ENCODE results near the gene VPS13D.
"Not testable (repeated sequence)": the region's sequence is repeated elsewhere in the genome, so short reads cannot be mapped to it uniquely, and the experiment has no call there.

VPS13D gene

GRCh38 chr1:12538536-12538935, 308.7 kb downstream of the VPS13D start:
- not testable (repeated sequence) for H3K9me3 ChIP-seq (ENCODE audit: control insufficient read depth, low read length); H3K27ac ChIP-seq (ENCODE audit: insufficient read depth, low read depth, low read length, poor library complexity, severe bottlenecking); H3K4me3 ChIP-seq (ENCODE audit: insufficient read depth, low read depth, low read length); H3K36me3 ChIP-seq (ENCODE audit: control insufficient read depth, insufficient read depth, low read length); H3K27me3 ChIP-seq (ENCODE audit: control insufficient read depth, insufficient read depth, low read length, poor library complexity, severe bottlenecking)
- H3K4me1 ChIP-seq (ENCODE audit: control insufficient read depth, insufficient read depth, low read length): peaks cover 32% of the 10 kb centered on the region
- 87 to 89% methylated on average over 2 of the region's 3 CpGs for WGBS, 2 experiments

GRCh38 chr1:12539320-12539704, 309.5 kb downstream of the VPS13D start:
- no peaks in the 10 kb centered on the region for H3K36me3 ChIP-seq (ENCODE audit: control insufficient read depth, insufficient read depth, low read length)
- H3K4me3 ChIP-seq (ENCODE audit: insufficient read depth, low read depth, low read length): no peak overlapping the region
- no peaks in the 10 kb centered on the region for H3K27me3 ChIP-seq (ENCODE audit: control insufficient read depth, insufficient read depth, low read length, poor library complexity, severe bottlenecking)
- 91 to 93% methylated on average over 2 of the region's 2 CpGs for WGBS, 2 experiments
- H3K4me1 ChIP-seq (ENCODE audit: control insufficient read depth, insufficient read depth, low read length): peaks cover 32% of the 10 kb centered on the region
- no peak overlapping the region for H3K27ac ChIP-seq (ENCODE audit: insufficient read depth, low read depth, low read length, poor library complexity, severe bottlenecking)
- no peaks in the 10 kb centered on the region for H3K9me3 ChIP-seq (ENCODE audit: control insufficient read depth, low read length)

GRCh38 chr1:12539705-12540579, 310.1 kb downstream of the VPS13D start:
- H3K9me3 ChIP-seq (ENCODE audit: control insufficient read depth, low read length): no peaks in the 10 kb centered on the region
- 17 to 19% methylated on average over 34 of the region's 34 CpGs for WGBS, 2 experiments
- no peaks in the 10 kb centered on the region for H3K36me3 ChIP-seq (ENCODE audit: control insufficient read depth, insufficient read depth, low read length)
- H3K27ac ChIP-seq (ENCODE audit: insufficient read depth, low read depth, low read length, poor library complexity, severe bottlenecking): no peak overlapping the region
- H3K27me3 ChIP-seq (ENCODE audit: control insufficient read depth, insufficient read depth, low read length, poor library complexity, severe bottlenecking): no peaks in the 10 kb centered on the region
- peaks cover 32% of the 10 kb centered on the region for H3K4me1 ChIP-seq (ENCODE audit: control insufficient read depth, insufficient read depth, low read length)
- H3K4me3 ChIP-seq (ENCODE audit: insufficient read depth, low read depth, low read length): no peak overlapping the region

GRCh38 chr1:12540580-12541273, 310.9 kb downstream of the VPS13D start:
- H3K27ac ChIP-seq (ENCODE audit: insufficient read depth, low read depth, low read length, poor library complexity, severe bottlenecking): no peak overlapping the region
- no peaks in the 10 kb centered on the region for H3K9me3 ChIP-seq (ENCODE audit: control insufficient read depth, low read length)
- no peaks in the 10 kb centered on the region for H3K27me3 ChIP-seq (ENCODE audit: control insufficient read depth, insufficient read depth, low read length, poor library complexity, severe bottlenecking)
- no peak overlapping the region for H3K4me3 ChIP-seq (ENCODE audit: insufficient read depth, low read depth, low read length)
- peaks cover 32% of the 10 kb centered on the region for H3K4me1 ChIP-seq (ENCODE audit: control insufficient read depth, insufficient read depth, low read length)
- 62 to 64% methylated on average over 17 of the region's 17 CpGs for WGBS, 2 experiments
- no peaks in the 10 kb centered on the region for H3K36me3 ChIP-seq (ENCODE audit: control insufficient read depth, insufficient read depth, low read length)

GRCh38 chr1:12541274-12542137, 311.7 kb downstream of the VPS13D start:
- H3K9me3 ChIP-seq (ENCODE audit: control insufficient read depth, low read length): no peaks in the 10 kb centered on the region
- no peaks in the 10 kb centered on the region for H3K36me3 ChIP-seq (ENCODE audit: control insufficient read depth, insufficient read depth, low read length)
- 54 to 57% methylated on average over 17 of the region's 17 CpGs for WGBS, 2 experiments
- H3K4me3 ChIP-seq (ENCODE audit: insufficient read depth, low read depth, low read length): no peak overlapping the region
- H3K27ac ChIP-seq (ENCODE audit: insufficient read depth, low read depth, low read length, poor library complexity, severe bottlenecking): peak overlapping the region; percentile 32
- peaks cover 32% of the 10 kb centered on the region for H3K4me1 ChIP-seq (ENCODE audit: control insufficient read depth, insufficient read depth, low read length)
- H3K27me3 ChIP-seq (ENCODE audit: control insufficient read depth, insufficient read depth, low read length, poor library complexity, severe bottlenecking): no peaks in the 10 kb centered on the region

- Histone ChIP-seq H3K27ac (ENCODE audit: insufficient read depth, low read depth, low read length, poor library complexity, severe bottlenecking) (peak overlapping the region; percentile 22), H3K4me1 (ENCODE audit: control insufficient read depth, insufficient read depth, low read length) (peaks cover 32% of the 10 kb centered on the region), H3K27me3 (ENCODE audit: control insufficient read depth, insufficient read depth, low read length, poor library complexity, severe bottlenecking) (no peaks in the 10 kb centered on the region), H3K9me3 (ENCODE audit: control insufficient read depth, low read length) (no peaks in the 10 kb centered on the region), H3K4me3 (ENCODE audit: insufficient read depth, low read depth, low read length) (no peak overlapping the region), H3K36me3 (ENCODE audit: control insufficient read depth, insufficient read depth, low read length) (no peaks in the 10 kb centered on the region)
- whole genome bisulfite sequencing, 2 experiments: 91% methylated on average over 9 of the region's 9 CpGs
Observed at GRCh38 chr1:12542138-12542465, 312.3 kb downstream of the VPS13D start.

GRCh38 chr1:12542616-12543592, 313.1 kb downstream of the VPS13D start:
- Histone ChIP-seq H3K27me3 (ENCODE audit: control insufficient read depth, insufficient read depth, low read length, poor library complexity, severe bottlenecking) (no peaks in the 10 kb centered on the region), H3K36me3 (ENCODE audit: control insufficient read depth, insufficient read depth, low read length) (no peaks in the 10 kb centered on the region), H3K27ac (ENCODE audit: insufficient read depth, low read depth, low read length, poor library complexity, severe bottlenecking) (peak overlapping the region; percentile 22), H3K9me3 (ENCODE audit: control insufficient read depth, low read length) (no peaks in the 10 kb centered on the region), H3K4me1 (ENCODE audit: control insufficient read depth, insufficient read depth, low read length) (peaks cover 29% of the 10 kb centered on the region), H3K4me3 (ENCODE audit: insufficient read depth, low read depth, low read length) (no peak overlapping the region)
- 85 to 96% methylated on average over 9 of the region's 9 CpGs for WGBS, 2 experiments

- H3K4me3 ChIP-seq (ENCODE audit: insufficient read depth, low read depth, low read length): no peak overlapping the region
- peaks cover 26% of the 10 kb centered on the region for H3K4me1 ChIP-seq (ENCODE audit: control insufficient read depth, insufficient read depth, low read length)
- no peak overlapping the region for H3K27ac ChIP-seq (ENCODE audit: insufficient read depth, low read depth, low read length, poor library complexity, severe bottlenecking)
- H3K36me3 ChIP-seq (ENCODE audit: control insufficient read depth, insufficient read depth, low read length): no peaks in the 10 kb centered on the region
- H3K27me3 ChIP-seq (ENCODE audit: control insufficient read depth, insufficient read depth, low read length, poor library complexity, severe bottlenecking): no peaks in the 10 kb centered on the region
- H3K9me3 ChIP-seq (ENCODE audit: control insufficient read depth, low read length): no peaks in the 10 kb centered on the region
- WGBS, 2 experiments: 93 to 98% methylated on average over 9 of the region's 9 CpGs
Observed at GRCh38 chr1:12543740-12544154, 313.9 kb downstream of the VPS13D start.

GRCh38 chr1:12544357-12544756, 314.5 kb downstream of the VPS13D start:
- H3K27ac ChIP-seq (ENCODE audit: insufficient read depth, low read depth, low read length, poor library complexity, severe bottlenecking): no peak overlapping the region
- no peaks in the 10 kb centered on the region for H3K36me3 ChIP-seq (ENCODE audit: control insufficient read depth, insufficient read depth, low read length)
- no peaks in the 10 kb centered on the region for H3K9me3 ChIP-seq (ENCODE audit: control insufficient read depth, low read length)
- 90% methylated on average over 4 of the region's 4 CpGs for WGBS, 2 experiments
- no peak overlapping the region for H3K4me3 ChIP-seq (ENCODE audit: insufficient read depth, low read depth, low read length)
- peaks cover 31% of the 10 kb centered on the region for H3K4me1 ChIP-seq (ENCODE audit: control insufficient read depth, insufficient read depth, low read length)
- no peaks in the 10 kb centered on the region for H3K27me3 ChIP-seq (ENCODE audit: control insufficient read depth, insufficient read depth, low read length, poor library complexity, severe bottlenecking)
